Stimulated activated CD4-positive, alpha-beta T cell treated with anti-CD3 and anti-CD28 coated beads, Interleukin-12 subunit alpha, Interleukin-12 subunit beta, amount 100 ng/mL, for 48 hours (primary cell): ENCODE measurements around the gene KIF3C.

Source experiments
- DNase-seq, 3 donors: peaks; one replicate each; pipeline ENCODE4 v3.0.0-alpha.2; 2020; ENCODE audit warnings: low read depth in 2 of 3, low spot score in 1 of 3

KIF3C gene

DNA sequence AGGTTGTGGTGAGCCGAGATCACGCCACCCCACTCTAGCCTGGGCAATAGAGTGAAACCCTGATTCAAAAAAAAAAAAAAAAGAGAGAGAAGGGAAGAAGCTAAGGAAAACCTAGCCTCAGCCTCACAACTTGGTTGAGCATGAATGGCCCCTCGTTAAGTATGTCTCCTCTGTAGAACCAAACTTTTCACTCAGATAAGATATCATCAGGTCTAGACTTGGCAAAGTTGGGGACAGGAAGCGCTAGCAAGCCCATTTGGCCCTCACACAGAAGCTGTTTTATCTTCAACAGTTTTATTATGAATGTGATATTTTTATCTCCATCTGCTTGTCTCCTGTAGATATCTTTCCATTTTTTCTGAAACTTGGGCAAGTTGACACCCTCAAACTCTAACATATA lies 100.5 kb downstream of the KIF3C start:
- no peak for DNase-seq

DNA sequence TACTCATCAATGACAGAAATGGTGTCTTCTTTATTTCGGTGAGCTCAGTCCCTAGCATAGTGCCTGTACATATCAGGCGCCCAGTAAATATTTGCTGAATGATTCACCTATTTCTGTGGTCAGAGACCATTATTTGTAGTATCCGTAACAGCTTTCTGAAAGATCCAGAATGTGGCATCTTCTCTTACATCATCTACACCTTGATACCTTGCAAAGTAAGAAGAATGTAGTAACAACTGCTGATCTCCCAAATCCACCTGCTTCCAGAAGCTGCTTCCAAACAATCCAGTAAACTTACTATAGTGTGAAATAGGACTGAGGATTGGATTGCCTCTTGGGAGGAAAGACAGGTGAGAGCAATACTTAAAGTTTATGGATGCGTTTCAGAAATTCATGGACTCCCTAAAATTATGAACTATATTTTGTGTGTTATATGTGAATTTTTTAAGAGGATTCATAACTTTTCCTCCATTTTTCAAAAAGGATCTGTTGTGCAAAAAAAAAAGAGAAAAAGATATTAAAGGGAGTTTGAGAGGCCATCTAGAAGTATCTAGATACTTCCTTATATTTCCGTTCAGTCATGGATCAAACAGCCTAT lies 103.1 kb downstream of the KIF3C start:
- no peak for DNase-seq

- DNase-seq = peak; percentile 94 to 97 (median 95)
Measured at GRCh38 chr2:25878361-25879132, 103.8 kb downstream of the KIF3C start, which contains the start of gene ASXL2. Gene ASXL2 (minus strand): TSS chr2:25878487. CDS start chr2:25878222, 265 bp downstream.

DNA sequence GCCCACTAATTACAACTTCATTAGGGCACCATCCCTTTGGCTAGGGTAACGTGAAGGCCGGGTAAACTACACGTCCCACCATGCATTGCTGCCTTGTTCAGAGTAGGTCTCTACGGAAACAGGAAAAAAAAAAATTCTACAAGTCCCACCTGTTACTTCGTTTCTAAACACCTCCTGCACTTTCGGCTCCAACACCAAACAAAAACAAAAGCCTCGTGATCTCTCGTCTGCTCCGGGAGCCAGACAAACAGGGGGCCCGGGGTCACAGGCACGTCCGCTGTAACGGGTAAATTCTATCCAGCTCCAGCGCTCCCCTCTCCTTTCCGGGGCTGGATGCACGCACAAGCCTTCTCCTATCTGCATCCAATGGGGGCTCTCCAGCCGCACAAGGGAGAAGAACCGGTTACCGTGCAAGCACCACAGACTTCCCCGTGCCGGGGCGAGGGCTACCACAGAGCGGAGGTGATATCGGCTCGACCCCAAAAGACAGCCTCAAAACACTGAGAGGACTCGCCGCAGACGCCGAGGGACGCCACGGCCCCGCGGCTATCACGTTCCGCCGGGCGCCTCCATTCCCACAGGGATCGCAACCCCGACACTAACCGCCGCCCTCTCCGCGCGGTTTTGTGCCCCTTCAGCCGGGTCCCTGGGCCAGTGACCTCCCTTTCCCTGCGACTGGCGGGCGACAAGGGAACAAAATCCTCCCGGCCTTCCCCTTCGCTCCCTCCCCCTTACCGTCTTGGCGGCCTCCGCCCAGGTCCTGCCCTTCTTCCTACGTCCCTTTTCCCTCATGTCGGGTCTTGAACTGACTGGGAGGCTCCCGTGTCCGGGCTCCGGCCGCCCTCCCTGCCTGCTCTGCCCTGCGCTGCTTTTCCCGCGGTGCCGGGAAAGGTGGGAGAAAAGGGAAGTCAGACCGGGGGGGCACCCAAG lies 104.6 kb downstream of the KIF3C start:
- DNase-seq = peak; percentile 31 to 35 (median 34)
